Activated gamma-delta T cell treated with Interleukin-2 at 50 U/mL for 16 hours (primary cell): ENCODE data around the gene RPP14.
A peak's percentile ranks its signal among the peaks of the same experiment; 100 is the strongest.
"Not testable (repeated sequence)": the region's sequence is repeated elsewhere in the genome, so short reads cannot be mapped to it uniquely, and the experiment has no call there.

Experiments
- DNase-seq: peaks from one replicate; pipeline ENCODE4 v3.0.0-alpha.2; 2020

Gene RPP14

GRCh38 chr3:58305882-58306711 lies at the start of gene RPP14, which contains the start of gene HTD2:
Gene RPP14, plus strand, starts transcription at chr3:58306245. Its CDS starts 4,085 bp downstream, at chr3:58310330.
Gene HTD2, plus strand, starts transcription at chr3:58306520. Its CDS starts 11,094 bp downstream, at chr3:58317614.
- peak; percentile 98 for DNase-seq

GRCh38 chr3:58256511-58256910 lies 49.5 kb upstream of the RPP14 start:
- no peak for DNase-seq

- no peak for DNase-seq
Measured at GRCh38 chr3:58258392-58259055, 47.5 kb upstream of the RPP14 start.

- DNase-seq = no peak
Measured at GRCh38 chr3:58260261-58260731, 45.7 kb upstream of the RPP14 start.

GRCh38 chr3:58260733-58261132 lies 45.3 kb upstream of the RPP14 start:
- DNase-seq = no peak

GRCh38 chr3:58261954-58262666 lies 43.9 kb upstream of the RPP14 start:
- DNase-seq = no peak

- no peak for DNase-seq
Measured at GRCh38 chr3:58266577-58266976, 39.5 kb upstream of the RPP14 start.

GRCh38 chr3:58267543-58267942 lies 38.5 kb upstream of the RPP14 start:
- not testable (repeated sequence) for DNase-seq

- no peak for DNase-seq
Measured at GRCh38 chr3:58269356-58269755, 36.7 kb upstream of the RPP14 start.

GRCh38 chr3:58270485-58270884 lies 35.6 kb upstream of the RPP14 start:
- no peak for DNase-seq

GRCh38 chr3:58271901-58272501 lies 34.0 kb upstream of the RPP14 start:
- no peak for DNase-seq

- no peak for DNase-seq
Measured at GRCh38 chr3:58272891-58273290, 33.2 kb upstream of the RPP14 start.

- not testable (repeated sequence) for DNase-seq
Measured at GRCh38 chr3:58273362-58273761, 32.7 kb upstream of the RPP14 start.

GRCh38 chr3:58274027-58274614 lies 31.9 kb upstream of the RPP14 start:
- DNase-seq = no peak

GRCh38 chr3:58281069-58281468 lies 25.0 kb upstream of the RPP14 start:
- DNase-seq = no peak

- DNase-seq = no peak
Measured at GRCh38 chr3:58285334-58285733, 20.7 kb upstream of the RPP14 start.

GRCh38 chr3:58287354-58287753 lies 18.7 kb upstream of the RPP14 start:
- no peak for DNase-seq

GRCh38 chr3:58288011-58288728 lies 17.9 kb upstream of the RPP14 start:
- DNase-seq = no peak

- not testable (repeated sequence) for DNase-seq
Measured at GRCh38 chr3:58288964-58289613, 17.0 kb upstream of the RPP14 start.

- DNase-seq = not testable (repeated sequence)
Measured at GRCh38 chr3:58290446-58290845, 15.6 kb upstream of the RPP14 start.

- no peak for DNase-seq
Measured at GRCh38 chr3:58291671-58292338, 14.2 kb upstream of the RPP14 start.
